ENCODE data around the gene KCNQ1OT1.

KCNQ1OT1 gene

DNA sequence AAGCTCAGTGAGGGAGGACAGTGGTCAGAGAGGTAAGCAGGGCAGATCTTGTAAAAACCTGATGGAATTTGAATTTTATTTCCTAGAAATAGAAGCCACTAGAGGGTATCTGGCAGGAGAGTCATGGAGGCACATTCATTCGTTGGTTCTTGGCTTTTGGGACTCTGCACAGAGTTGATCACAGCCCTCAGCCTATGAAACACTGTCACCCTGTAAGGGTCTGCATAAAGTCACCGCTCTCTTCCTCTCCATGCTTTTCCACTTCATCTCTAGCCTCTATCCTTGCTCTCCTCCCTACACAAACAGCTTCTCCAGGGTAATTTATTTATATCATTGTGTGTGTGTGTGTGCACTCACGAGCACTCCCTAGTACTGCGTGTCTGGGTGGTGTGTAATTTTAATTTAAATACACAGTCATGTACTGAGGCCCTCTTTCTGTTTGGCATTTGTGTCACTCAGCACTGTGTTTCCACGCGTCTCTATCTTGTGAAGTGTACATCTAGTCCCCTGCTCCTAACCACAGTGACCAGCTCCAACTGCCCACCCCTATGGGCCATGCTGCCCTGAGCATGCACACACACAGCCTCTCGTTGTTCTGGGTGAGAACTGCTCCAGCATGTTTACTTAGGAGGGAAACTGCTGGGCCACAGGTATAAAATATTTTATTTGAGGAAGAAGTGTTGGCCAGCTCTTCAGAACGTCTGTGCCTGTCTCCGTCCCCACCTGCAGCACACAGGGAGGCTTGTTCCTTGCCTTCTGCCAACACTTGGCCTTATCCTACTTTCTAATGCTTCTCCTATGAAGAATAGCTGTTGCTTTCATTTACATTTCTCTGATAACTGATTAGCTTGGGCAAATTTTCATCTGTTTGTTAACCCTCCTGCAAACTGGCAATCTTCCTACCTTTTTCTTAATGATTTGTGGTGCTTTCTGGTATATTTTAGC, 4.5 kb downstream of the KCNQ1OT1 start:
- H3K4ac ChIP-seq (ENCODE audit: low read length): no peak overlapping the region
- H2AFZ ChIP-seq (ENCODE audit: low read length): no peak overlapping the region
- no peak overlapping the region for H2BK12ac ChIP-seq (ENCODE audit: low read length)
- H3K79me1 ChIP-seq (ENCODE audit: low read depth, low read length): no peaks in the 10 kb centered on the region
- H3K36me3 ChIP-seq (replicated peaks in 1 of 2; ENCODE audit: control insufficient read depth in 2 of 2, insufficient read depth in 2 of 2, low read length in 2 of 2): no peaks in the 10 kb centered on the region
- H3K4me1 ChIP-seq (ENCODE audit: control insufficient read depth in 2 of 2, insufficient read depth in 1 of 2, low read depth in 1 of 2, low read length in 2 of 2): peaks cover 4 to 23% of the 10 kb centered on the region in 2 donors
- peaks cover 0 to 25% (median 0%) of the 10 kb centered on the region in 3 experiments for H3K27me3 ChIP-seq (ENCODE audit: control insufficient read depth in 3 of 3, insufficient read depth in 3 of 3, low read depth in 1 of 3, low read length in 3 of 3)
- H3K4me3 ChIP-seq (ENCODE audit: low read length in 2 of 2): no peak overlapping the region
- H3K18ac ChIP-seq (ENCODE audit: low read length): no peak overlapping the region
- no peak overlapping the region for H2AK5ac ChIP-seq (ENCODE audit: low read depth, low read length)
- no peak overlapping the region for H4K8ac ChIP-seq (ENCODE audit: low read depth, low read length)
- H4K91ac ChIP-seq (ENCODE audit: low read depth, low read length, poor library complexity): no peak overlapping the region
- no peak overlapping the region for H2BK120ac ChIP-seq (ENCODE audit: low read depth, low read length)
- H3K9me3 ChIP-seq (replicated peaks in 1 of 2; ENCODE audit: control insufficient read depth in 2 of 2, insufficient read depth in 1 of 2, low read depth in 1 of 2, low read length in 2 of 2): no peaks in the 10 kb centered on the region
- WGBS, 2 donors (ENCODE audit: extremely low coverage in 2 of 2, insufficient read length in 2 of 2, insufficient replicate concordance in 1 of 2): no CpG with 5 or more reads among the region's 9 CpGs
- no peak overlapping the region for H2BK15ac ChIP-seq (ENCODE audit: low read length)
- no peak for DNase-seq (ENCODE audit: low spot score)
- no peak overlapping the region for H2BK5ac ChIP-seq (ENCODE audit: low read length)
- no peak overlapping the region for H3K14ac ChIP-seq (ENCODE audit: low read length)
- no peak overlapping the region for H3K4me2 ChIP-seq (ENCODE audit: insufficient read depth, low read length, poor library complexity, severe bottlenecking)
- H3K23ac ChIP-seq (ENCODE audit: low read depth, low read length, poor library complexity): no peak overlapping the region
- no peak overlapping the region for H3K27ac ChIP-seq (replicated peaks; ENCODE audit: low read length)
- no peak overlapping the region for H3K9ac ChIP-seq (ENCODE audit: low read depth, low read length, poor library complexity)

- Histone ChIP-seq H3K18ac (ENCODE audit: low read length) (no peak overlapping the region), H3K27me3 (ENCODE audit: control insufficient read depth in 3 of 3, insufficient read depth in 3 of 3, low read depth in 1 of 3, low read length in 3 of 3) (peaks cover 0 to 25% (median 0%) of the 10 kb centered on the region in 3 experiments), H3K27ac (replicated peaks; ENCODE audit: low read length) (no peak overlapping the region), H4K8ac (ENCODE audit: low read depth, low read length) (no peak overlapping the region), H3K23ac (ENCODE audit: low read depth, low read length, poor library complexity) (no peak overlapping the region), H2AK5ac (ENCODE audit: low read depth, low read length) (no peak overlapping the region), H3K4ac (ENCODE audit: low read length) (no peak overlapping the region), H3K4me3 (ENCODE audit: low read length in 2 of 2) (no peak overlapping the region), H3K14ac (ENCODE audit: low read length) (no peak overlapping the region), H2BK15ac (ENCODE audit: low read length) (no peak overlapping the region), H3K9me3 (replicated peaks in 1 of 2; ENCODE audit: control insufficient read depth in 2 of 2, insufficient read depth in 1 of 2, low read depth in 1 of 2, low read length in 2 of 2) (no peaks in the 10 kb centered on the region), H3K79me1 (ENCODE audit: low read depth, low read length) (no peaks in the 10 kb centered on the region), H3K36me3 (replicated peaks in 1 of 2; ENCODE audit: control insufficient read depth in 2 of 2, insufficient read depth in 2 of 2, low read length in 2 of 2) (peaks cover 0 to 3% of the 10 kb centered on the region in 2 donors), H3K4me1 (ENCODE audit: control insufficient read depth in 2 of 2, insufficient read depth in 1 of 2, low read depth in 1 of 2, low read length in 2 of 2) (peaks cover 4 to 23% of the 10 kb centered on the region in 2 donors), H3K9ac (ENCODE audit: low read depth, low read length, poor library complexity) (no peak overlapping the region), H2AFZ (ENCODE audit: low read length) (no peak overlapping the region), H2BK120ac (ENCODE audit: low read depth, low read length) (no peak overlapping the region), H3K4me2 (ENCODE audit: insufficient read depth, low read length, poor library complexity, severe bottlenecking) (no peak overlapping the region), H2BK5ac (ENCODE audit: low read length) (no peak overlapping the region), H2BK12ac (ENCODE audit: low read length) (no peak overlapping the region), H4K91ac (ENCODE audit: low read depth, low read length, poor library complexity) (no peak overlapping the region)
- WGBS, 2 donors (ENCODE audit: extremely low coverage in 2 of 2, insufficient read length in 2 of 2, insufficient replicate concordance in 1 of 2): no CpG with 5 or more reads among the region's 7 CpGs
- no peak for DNase-seq (ENCODE audit: low spot score)
Measured at GRCh38 chr11:2694495-2694894, 5.3 kb downstream of the KCNQ1OT1 start.

GRCh38 chr11:2693271-2694261, 6.2 kb downstream of the KCNQ1OT1 start:
- no peak overlapping the region for H2AFZ ChIP-seq (ENCODE audit: low read length)
- H3K23ac ChIP-seq (ENCODE audit: low read depth, low read length, poor library complexity): no peak overlapping the region
- WGBS, 2 donors (ENCODE audit: extremely low coverage in 2 of 2, insufficient read length in 2 of 2, insufficient replicate concordance in 1 of 2): no CpG with 5 or more reads among the region's 18 CpGs
- peaks cover 0 to 18% (median 0%) of the 10 kb centered on the region in 3 experiments for H3K27me3 ChIP-seq (ENCODE audit: control insufficient read depth in 3 of 3, insufficient read depth in 3 of 3, low read depth in 1 of 3, low read length in 3 of 3)
- no peak overlapping the region for H3K4ac ChIP-seq (ENCODE audit: low read length)
- no peaks in the 10 kb centered on the region for H3K79me1 ChIP-seq (ENCODE audit: low read depth, low read length)
- H3K4me3 ChIP-seq (ENCODE audit: low read length in 2 of 2): no peak overlapping the region
- no peak overlapping the region for H3K18ac ChIP-seq (ENCODE audit: low read length)
- no peak overlapping the region for H4K91ac ChIP-seq (ENCODE audit: low read depth, low read length, poor library complexity)
- H3K9me3 ChIP-seq (replicated peaks in 1 of 2; ENCODE audit: control insufficient read depth in 2 of 2, insufficient read depth in 1 of 2, low read depth in 1 of 2, low read length in 2 of 2): no peaks in the 10 kb centered on the region
- H3K14ac ChIP-seq (ENCODE audit: low read length): peak overlapping the region; percentile 22
- no peak for DNase-seq (ENCODE audit: low spot score)
- H2BK15ac ChIP-seq (ENCODE audit: low read length): no peak overlapping the region
- H3K27ac ChIP-seq (replicated peaks; ENCODE audit: low read length): no peak overlapping the region
- peaks cover 0 to 8% of the 10 kb centered on the region in 2 donors for H3K36me3 ChIP-seq (replicated peaks in 1 of 2; ENCODE audit: control insufficient read depth in 2 of 2, insufficient read depth in 2 of 2, low read length in 2 of 2)
- no peak overlapping the region for H4K8ac ChIP-seq (ENCODE audit: low read depth, low read length)
- peaks cover 6 to 20% of the 10 kb centered on the region in 2 donors for H3K4me1 ChIP-seq (ENCODE audit: control insufficient read depth in 2 of 2, insufficient read depth in 1 of 2, low read depth in 1 of 2, low read length in 2 of 2)
- no peak overlapping the region for H2BK12ac ChIP-seq (ENCODE audit: low read length)
- H2BK120ac ChIP-seq (ENCODE audit: low read depth, low read length): no peak overlapping the region
- no peak overlapping the region for H3K9ac ChIP-seq (ENCODE audit: low read depth, low read length, poor library complexity)
- H3K4me2 ChIP-seq (ENCODE audit: insufficient read depth, low read length, poor library complexity, severe bottlenecking): no peak overlapping the region
- H2BK5ac ChIP-seq (ENCODE audit: low read length): no peak overlapping the region
- H2AK5ac ChIP-seq (ENCODE audit: low read depth, low read length): no peak overlapping the region

All from neuronal stem cell (in vitro differentiated cells).